ENCODE data around the gene DARS1.

The DARS1 gene

DNA sequence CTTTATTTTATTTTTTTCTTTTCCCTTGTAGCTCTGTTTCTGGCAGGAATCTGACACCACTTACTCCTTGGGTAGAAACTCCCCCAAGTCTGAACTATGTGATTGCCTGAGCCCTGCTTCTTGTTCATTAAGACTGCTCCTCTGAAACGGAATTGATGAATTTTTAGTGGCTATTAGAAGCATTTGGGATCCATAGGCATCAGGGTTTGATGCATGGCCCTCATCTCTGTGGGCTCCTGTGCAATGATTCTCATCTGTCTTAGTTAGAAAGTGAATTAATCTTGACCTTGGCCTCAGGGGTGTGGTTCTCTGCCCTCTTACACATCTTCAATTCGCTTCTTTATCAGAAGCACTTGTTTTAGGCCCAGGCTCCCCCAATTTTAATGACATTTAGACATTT lies 31.0 kb upstream of the DARS1 start:
- no peak for DNase-seq (ENCODE audit: extremely low read depth in 1 of 2, low read depth in 1 of 2)

GRCh38 chr2:136015699-136016098 lies 30.3 kb upstream of the DARS1 start:
- no peak for DNase-seq (ENCODE audit: extremely low read depth in 1 of 2, low read depth in 1 of 2)

GRCh38 chr2:136014411-136014810 lies 29.0 kb upstream of the DARS1 start:
- DNase-seq (ENCODE audit: extremely low read depth in 1 of 2, low read depth in 1 of 2), result no peak

DNA sequence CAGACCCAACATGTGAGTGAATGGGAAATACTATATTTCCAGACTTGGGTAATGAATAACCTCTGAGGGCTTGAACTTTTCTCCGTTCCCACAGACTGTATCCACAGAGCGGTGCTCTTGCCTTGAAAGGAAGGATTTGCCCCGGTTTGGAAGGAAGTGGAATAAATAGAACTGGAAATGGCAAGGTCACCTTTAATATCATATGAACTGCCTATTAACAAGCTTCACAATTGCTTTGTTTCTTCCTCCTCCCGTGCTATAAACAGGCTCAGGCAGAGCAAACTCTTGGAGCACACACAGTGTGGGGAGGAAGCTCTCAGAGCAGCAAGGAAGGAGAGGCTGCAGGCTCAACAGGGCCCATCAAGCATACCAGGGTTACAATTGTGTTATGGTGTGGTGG lies 28.5 kb upstream of the DARS1 start:
- no peak for DNase-seq (ENCODE audit: extremely low read depth in 1 of 2, low read depth in 1 of 2)

DNA sequence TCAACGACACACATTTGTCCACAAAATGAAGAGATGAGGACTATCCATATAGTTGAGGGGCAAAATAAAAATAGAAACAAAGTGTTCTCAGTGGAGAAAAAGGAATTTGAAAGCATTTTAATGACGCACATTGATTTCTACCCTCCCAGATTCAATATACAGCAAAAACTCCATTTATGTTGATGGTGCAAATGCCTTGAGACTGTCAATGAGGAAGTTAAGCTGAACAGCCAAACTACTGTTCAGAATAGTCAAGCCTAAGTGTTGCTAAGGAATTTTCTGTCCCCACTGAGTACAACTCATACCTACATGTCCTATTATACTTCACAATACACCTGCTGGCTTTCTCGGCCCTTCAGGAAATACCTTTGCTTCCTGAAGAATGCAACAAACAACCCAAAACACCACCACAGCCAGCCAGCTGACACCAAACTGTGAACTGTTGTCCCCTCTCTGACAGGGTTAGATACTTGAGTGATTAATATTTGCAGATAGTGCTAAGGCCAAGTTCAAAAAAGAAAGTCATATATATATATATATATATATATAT lies 27.8 kb upstream of the DARS1 start:
- no peak for DNase-seq (ENCODE audit: extremely low read depth in 1 of 2, low read depth in 1 of 2)

GRCh38 chr2:136012315-136012714 lies 26.9 kb upstream of the DARS1 start:
- no peak for DNase-seq (ENCODE audit: extremely low read depth in 1 of 2, low read depth in 1 of 2)

GRCh38 chr2:136010126-136010525 lies 24.7 kb upstream of the DARS1 start:
- no peak for DNase-seq (ENCODE audit: extremely low read depth in 1 of 2, low read depth in 1 of 2)

- peak; percentile 47 to 58 for DNase-seq (ENCODE audit: extremely low read depth in 1 of 2, low read depth in 1 of 2)
Measured at GRCh38 chr2:136008205-136008865, 22.9 kb upstream of the DARS1 start.

- no peak for DNase-seq (ENCODE audit: extremely low read depth in 1 of 2, low read depth in 1 of 2)
Measured at GRCh38 chr2:136006658-136007057, 21.2 kb upstream of the DARS1 start.

DNA sequence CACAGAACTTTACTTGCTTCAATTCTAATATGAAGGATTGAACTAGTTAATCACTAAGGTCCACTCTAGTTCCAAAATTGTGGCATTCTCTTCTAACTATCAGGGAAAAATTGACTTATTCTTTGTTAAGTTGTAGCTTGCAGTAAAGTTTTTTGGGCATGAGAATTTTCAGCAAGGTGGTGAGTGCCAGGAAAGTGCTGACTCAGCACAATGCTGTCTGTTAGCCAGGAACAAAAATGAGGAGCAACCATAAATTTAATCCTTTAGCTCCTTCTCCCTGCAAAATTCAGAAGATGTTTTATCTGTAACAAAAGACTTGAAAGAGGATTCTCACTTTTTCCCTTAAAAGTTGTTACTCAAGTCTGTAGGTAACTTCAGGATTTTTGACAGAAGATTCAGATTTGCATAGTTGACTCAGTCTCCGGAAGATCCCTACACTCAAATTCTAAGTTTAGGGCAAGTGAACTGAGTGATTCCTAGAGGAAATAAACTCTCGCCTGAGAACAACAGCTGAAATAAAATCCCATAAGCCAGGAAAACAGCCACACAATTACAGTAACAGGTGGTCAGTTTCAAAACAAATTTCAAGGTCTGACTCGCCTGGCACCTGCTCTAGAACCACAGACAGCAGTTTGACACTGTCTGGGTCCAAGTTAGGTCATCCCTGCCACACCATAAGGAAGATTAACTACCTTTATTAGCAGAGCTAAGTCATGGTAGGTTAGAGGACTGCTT lies 20.2 kb upstream of the DARS1 start:
- DNase-seq (ENCODE audit: extremely low read depth in 1 of 2, low read depth in 1 of 2), result no peak

DNA sequence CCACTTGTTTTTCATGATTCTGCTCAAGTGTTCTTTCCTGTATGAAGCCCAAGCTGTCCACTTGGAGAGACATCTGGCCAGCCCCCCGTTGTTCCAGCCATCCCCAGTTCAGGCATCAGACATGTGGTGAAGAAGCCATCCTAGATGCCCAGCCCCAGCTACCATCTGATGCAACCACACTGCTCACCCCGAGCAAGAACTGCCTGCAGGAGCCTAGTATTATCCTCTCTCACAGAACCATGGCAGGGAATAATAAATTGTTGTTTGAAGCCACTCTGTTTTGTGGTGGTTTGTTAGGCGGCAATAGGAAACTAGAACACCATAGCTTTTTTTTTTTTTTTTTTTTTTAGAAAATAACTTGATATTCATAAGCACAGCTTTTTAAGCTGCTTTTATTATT lies 19.5 kb upstream of the DARS1 start:
- no peak for DNase-seq (ENCODE audit: extremely low read depth in 1 of 2, low read depth in 1 of 2)

DNA sequence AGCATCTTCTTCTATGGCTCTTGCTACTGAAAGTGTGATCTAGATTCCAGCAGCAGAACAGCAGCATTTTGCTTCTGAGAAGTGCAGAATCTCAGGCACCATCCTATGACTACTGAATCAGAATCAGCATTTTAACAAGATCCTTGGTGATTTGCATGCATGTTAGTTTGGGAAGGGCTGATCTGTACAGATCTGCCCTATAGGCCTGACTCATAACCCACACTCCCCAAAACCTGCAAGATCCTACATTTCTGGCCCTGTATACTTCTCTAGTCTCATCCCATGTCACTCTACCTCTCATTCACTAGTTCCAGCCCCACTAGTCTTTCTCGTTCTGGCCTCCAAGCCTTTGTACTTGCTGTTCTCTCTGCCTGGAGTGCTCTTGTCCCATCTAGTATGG lies 15.7 kb upstream of the DARS1 start:
- DNase-seq (ENCODE audit: extremely low read depth in 1 of 2, low read depth in 1 of 2), result no peak

GRCh38 chr2:136000502-136000901 lies 15.1 kb upstream of the DARS1 start:
- DNase-seq (ENCODE audit: extremely low read depth in 1 of 2, low read depth in 1 of 2), result no peak

GRCh38 chr2:135999899-136000298 lies 14.5 kb upstream of the DARS1 start:
- no peak for DNase-seq (ENCODE audit: extremely low read depth in 1 of 2, low read depth in 1 of 2)

DNA sequence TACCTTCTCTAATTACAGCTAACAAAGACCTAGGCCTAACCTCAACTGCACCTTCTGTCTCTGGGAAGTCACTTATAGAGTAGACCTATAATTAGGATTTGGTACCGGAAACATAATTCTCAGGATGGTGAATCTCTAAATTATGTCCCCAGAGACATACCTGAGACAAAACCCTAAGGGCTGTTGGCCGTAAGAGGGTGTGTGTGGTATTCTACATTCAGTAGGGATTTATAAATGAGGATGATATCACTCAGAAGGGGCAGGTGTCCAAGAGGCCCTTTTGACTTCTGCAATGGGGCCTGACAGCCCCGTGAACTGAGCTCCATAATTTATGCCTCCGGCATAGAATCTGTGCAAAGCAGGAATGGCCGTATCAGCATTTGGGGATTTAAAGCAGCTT lies 13.5 kb upstream of the DARS1 start:
- no peak for DNase-seq (ENCODE audit: extremely low read depth in 1 of 2, low read depth in 1 of 2)

GRCh38 chr2:135997380-135997779 lies 12.0 kb upstream of the DARS1 start:
- peak in 1 of 2 donors; percentile 12 for DNase-seq (ENCODE audit: extremely low read depth in 1 of 2, low read depth in 1 of 2)

- DNase-seq (ENCODE audit: extremely low read depth in 1 of 2, low read depth in 1 of 2), result no peak
Measured at GRCh38 chr2:135996304-135996703, 10.9 kb upstream of the DARS1 start.

- no peak for DNase-seq (ENCODE audit: extremely low read depth in 1 of 2, low read depth in 1 of 2)
Measured at GRCh38 chr2:135994281-135994680, 8.9 kb upstream of the DARS1 start.

GRCh38 chr2:135993421-135993820 lies 8.0 kb upstream of the DARS1 start:
- no peak for DNase-seq (ENCODE audit: extremely low read depth in 1 of 2, low read depth in 1 of 2)

GRCh38 chr2:135991861-135992260 lies 6.4 kb upstream of the DARS1 start:
- no peak for DNase-seq (ENCODE audit: extremely low read depth in 1 of 2, low read depth in 1 of 2)

DNA sequence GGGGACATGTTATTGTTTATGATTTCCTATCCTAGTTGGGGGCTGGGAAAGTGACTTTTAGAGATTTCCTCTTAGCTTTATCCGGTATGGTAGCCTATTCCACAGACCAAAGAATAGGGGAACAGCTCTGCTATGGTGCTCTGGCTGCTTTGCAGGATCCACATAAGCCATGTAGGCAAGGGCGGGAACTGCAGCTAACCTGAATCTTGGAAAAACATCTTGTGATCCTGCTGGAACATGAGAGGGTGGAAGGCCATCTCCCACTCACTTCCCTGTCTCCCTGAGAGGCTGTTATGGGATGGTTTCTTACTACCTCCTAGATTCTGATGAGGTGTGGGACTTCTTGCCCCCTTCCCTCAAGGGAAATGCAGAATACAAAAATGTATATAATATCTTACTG lies 2.0 kb upstream of the DARS1 start:
- no peak for DNase-seq (ENCODE audit: extremely low read depth in 1 of 2, low read depth in 1 of 2)

- DNase-seq (ENCODE audit: extremely low read depth in 1 of 2, low read depth in 1 of 2), result no peak
Measured at GRCh38 chr2:135986507-135986906, 1.1 kb upstream of the DARS1 start.
